ENCODE results near the gene LSR.
"Not testable (repeated sequence)": the region's sequence is repeated elsewhere in the genome, so short reads cannot be mapped to it uniquely, and the experiment has no call there.

The LSR gene

DNA sequence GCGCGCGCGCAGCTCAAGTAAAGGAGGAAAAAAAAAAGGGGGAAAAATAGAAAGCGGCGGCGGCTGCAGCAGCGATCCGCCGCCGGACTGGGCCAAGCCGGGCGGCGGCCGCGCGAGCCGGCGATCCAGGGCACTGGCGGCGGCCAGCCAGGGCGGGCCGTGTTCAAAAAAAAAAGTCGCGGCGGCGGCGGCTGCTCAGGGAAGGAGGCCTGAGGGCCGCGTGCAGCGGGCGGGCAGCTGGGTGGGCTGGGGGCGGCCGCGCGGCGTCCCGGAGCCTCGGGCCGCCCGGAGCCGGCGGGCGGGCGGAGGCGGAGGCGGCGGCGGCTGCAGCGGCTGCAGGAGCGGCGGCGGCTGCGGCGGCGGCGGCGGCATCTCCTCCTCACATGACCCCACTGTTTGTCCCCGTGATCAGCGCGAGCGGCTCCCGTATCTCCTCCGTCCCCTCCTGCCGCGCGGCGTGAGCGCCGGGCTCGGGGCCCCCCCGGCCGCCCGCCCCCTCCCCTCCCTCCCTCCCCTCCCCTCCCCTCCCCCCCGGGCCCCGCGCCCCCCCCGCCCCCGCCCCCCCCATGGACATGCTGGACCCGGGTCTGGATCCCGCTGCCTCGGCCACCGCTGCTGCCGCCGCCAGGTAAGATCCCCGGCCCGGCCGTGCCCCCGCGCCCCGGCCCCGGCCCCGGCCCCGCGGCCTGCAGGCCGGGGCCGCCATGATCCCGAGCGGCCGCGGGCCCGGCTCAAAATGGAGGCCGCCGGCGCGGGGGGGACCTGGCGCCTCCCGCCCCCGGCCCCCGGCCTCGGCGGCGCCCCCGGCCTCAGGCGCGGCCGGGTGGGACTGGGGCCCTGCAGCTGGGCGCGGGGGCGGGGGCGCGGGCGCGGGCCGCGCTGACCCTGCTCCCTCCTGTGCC, 20.0 kb downstream of the LSR start, which contains the start of gene USF2:
TSS of gene USF2 (plus strand) at position 427 of the 902 bp plus-strand sequence. CDS start at position 567, 140 bp downstream.
- peak; percentile 22 to 29 for DNase-seq

DNA sequence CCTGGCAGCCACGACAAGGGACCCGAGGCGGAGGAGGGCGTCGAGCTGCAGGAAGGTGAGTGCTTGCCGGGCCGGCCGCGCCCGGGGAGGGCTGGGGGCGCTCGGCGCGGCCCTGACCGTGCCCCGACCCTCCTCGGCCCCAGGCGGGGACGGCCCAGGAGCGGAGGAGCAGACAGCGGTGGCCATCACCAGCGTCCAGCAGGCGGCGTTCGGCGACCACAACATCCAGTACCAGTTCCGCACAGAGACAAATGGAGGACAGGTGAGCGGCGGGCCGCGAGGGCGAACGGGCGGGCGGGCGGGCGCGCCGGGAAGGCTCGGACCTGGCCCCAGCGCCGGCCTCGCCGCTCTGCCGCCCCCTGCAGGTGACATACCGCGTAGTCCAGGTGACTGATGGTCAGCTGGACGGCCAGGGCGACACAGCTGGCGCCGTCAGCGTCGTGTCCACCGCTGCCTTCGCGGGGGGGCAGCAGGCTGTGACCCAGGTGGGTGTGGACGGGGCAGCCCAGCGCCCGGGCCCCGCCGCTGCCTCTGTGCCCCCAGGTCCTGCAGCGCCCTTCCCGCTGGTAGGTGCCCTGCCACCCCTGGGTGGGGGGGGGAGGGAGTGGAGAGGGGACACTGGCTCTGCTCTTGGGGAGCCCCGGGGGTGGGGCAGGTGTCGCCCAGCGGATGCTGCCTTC, 20.8 kb downstream of the LSR start:
- peak; percentile 53 to 65 for DNase-seq

DNA sequence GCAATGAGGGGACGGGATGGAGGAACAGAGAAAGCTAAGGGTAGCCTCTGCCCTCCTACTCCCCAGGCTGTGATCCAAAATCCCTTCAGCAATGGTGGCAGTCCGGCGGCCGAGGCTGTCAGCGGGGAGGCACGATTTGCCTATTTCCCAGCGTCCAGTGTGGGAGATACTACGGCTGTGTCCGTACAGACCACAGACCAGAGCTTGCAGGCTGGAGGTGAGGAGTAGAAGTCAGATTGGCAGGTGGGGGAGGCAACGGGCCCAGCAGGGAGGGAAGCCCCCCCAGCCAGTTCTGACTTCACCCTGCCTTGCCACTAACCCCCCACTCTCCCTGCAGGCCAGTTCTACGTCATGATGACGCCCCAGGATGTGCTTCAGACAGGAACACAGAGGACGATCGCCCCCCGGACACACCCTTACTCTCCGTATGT, 21.6 kb downstream of the LSR start:
- no peak for DNase-seq

DNA sequence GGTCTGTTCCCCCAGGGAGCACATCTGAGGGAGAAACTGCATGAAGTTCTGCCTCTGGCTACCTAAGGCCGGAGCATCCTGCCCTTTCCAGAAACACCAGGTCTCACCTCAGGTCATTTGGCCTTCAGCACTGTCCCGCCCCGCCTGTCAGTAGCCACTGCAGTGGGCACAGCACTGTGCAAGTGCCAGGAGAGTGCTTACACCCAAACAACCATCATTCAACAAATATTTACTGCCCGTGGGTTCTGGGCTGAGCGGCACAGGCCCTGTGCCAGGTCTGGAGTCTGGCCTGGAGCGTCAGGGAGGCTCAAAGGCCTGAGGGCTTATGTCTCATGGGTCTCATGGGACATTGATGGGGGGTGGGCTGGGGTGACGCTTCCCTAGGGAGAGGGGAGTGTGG, 22.7 kb downstream of the LSR start:
- no peak for DNase-seq

DNA sequence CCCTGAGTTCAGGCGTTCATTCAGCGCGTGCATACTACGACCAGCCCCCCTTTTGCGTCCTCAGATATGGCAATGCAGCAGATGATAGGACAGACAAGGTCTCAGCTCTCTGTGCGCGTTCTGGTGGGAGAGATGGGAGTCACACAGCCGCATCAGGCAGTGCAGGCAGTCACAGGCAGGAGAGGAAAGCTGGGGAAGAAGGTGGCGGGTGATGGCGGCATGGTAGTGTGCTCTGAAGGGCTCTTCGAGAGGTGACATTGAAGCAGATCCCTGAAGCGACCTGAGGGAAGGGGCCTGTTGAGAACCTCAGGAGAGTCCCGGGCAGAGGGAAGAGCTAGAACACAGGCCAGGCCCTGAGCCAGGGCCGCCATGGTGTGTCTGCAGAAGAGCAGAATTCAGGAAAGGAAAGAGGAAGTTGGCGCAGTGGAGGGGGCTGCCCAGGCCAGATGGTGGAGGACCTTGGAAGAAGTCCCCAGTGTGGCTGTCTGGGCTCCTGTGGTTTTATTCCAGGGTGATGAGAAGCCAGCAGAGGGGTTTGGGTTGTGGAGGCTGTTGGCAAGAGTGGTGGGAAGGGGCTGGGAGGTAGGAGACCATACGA, 23.4 kb downstream of the LSR start:
- peak in 1 of 2 experiments; percentile 19 for DNase-seq

DNA sequence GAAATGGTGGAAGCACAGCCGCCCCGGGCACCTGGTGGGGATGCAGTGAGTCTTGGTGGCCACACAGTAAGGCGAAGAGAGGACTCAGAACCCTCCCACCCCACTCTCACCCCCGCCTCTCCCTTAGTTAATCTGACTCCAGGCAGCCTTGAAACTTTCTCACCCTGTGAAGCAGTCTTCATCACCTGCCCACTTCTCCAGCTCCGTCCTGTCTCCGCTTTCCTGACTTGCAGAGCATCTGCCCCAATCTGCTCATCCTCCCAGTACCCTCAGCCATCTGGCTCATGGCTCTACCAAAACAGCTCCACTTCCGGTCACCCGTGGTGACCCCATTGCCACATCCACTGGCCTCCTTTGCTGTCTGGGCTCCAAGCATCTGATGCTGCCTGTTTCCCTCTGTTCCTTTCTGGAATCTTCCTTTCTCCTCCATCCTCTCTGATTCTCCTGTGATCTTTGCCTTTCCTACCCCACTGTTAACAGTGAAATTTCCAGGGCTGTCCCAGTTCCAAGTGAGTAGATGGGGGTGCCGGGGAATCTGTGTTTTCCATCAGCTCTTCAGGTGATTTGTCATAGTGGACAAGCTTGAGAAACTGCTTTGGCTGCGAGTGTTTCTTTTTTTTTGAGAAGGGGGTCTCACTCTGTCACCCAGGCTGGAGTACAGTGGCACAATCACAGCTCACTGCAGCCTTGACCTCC, 24.3 kb downstream of the LSR start:
- no peak for DNase-seq

DNA sequence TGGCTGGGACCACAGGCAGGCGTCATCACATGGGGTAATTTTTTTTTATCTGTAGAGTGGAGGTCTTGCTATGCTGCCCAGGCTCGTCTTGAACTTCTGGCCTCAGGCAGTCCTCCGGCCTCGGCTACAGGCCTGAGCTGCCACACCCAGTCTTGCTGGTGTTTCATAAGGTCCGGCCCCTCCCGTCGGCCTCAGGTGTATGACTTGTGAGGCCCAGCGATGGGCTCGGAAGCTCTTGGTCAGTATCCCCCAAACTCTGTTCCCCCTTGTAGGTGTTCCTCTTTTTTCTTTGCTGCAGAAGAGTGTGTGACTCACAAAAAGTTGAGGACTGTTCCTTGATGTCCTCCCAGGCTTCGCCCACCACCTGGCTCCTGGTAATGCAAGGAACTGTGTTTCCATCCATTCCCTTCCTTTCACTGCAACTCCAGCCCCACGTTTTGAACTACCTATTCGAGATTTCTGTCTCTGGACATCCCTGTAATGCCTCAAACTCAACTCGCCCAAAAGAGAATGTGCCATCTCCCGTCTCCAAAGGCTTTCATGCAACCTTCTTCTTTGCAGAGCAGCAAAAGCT, 25.0 kb downstream of the LSR start:
- no peak for DNase-seq

DNA sequence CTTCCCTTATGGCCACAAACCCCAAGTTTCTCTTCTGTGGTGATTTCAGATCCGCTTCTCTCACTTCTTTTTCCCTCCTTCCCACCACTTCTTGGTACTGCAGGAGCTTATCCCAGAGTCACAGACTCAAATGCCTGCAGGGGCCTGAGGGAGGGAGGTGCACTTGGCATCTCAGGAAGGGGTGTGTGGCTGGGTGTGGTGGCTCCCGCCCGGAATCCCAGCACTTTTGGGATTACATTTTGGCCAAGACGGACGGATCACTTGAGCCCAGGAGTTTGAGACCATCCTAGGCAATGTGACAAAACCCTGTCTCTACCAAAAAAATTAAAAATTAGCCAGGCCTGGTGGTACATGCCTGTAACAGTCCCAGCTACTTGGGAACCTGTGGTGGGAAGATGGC, 25.5 kb downstream of the LSR start:
- DNase-seq, result no peak

DNA sequence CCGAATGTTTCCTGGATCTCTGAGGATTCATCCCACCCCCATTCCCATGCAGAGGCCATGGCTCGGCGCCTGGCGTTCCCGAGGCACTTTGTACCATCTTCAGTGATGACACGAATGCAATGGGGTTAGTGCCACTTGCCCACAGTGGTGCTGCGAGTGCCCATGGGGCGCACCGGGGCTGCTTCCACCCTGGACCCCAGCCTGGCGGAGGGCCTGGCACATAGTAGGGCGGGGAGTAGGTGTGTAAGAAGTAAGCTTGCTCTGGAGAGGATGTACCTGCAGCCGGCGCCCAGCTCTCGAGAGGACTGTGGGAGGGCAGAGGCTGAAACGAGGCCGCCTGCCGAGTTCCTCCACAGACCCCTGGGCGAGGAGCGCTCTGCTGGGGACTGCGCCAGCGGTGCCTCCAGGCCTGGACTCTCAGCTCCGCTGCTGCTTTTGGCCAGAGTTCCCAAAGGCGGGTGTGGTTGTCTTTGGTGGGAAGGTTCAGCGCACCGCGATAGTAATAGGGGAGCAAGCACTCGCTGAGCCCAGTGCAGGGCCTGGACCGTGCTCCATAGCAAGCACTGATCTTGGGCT, 28.0 kb downstream of the LSR start:
- no peak for DNase-seq

DNA sequence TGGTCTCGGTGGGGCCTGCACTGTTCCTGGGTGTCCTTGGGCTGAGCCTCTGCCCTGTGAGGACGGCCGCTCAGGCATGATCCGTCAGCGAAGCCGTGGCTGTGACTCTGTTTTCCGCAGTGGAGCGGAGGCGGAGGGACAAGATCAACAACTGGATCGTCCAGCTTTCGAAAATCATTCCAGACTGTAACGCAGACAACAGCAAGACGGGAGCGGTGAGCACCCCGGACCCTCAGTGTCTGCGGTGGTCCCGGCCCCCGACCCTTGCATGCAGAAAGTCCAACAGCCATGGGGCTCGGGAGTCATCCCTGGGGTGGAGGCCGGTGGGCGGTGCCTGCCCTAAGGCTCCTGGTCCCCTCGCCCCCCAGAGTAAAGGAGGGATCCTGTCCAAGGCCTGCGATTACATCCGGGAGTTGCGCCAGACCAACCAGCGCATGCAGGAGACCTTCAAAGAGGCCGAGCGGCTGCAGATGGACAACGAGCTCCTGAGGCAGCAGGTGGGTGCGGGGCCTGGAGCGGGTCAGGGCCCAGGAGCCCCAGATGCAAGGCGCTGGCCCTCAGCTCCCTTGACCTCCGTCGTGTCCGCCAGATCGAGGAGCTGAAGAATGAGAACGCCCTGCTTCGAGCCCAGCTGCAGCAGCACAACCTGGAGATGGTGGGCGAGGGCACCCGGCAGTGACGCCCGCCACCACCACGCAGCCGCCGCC, 29.9 kb downstream of the LSR start:
- no peak for DNase-seq

DNA sequence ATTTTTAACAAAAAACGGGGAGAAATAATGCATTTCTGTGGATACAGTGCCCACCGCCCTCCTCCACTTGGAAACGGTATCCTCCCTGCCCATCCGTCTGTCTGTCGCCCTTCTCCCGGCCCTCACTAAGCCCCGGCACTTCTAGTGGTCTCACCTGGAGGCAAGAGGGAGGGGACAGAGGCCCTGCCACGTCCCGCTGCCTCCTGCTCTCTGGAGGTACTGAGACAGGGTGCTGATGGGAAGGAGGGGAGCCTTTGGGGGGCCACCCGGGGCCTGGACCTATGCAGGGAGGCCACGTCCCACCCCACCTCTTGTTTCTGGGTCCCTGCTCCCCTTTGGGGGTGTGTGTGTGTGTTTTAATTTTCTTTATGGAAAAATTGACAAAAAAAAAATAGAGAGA, 30.6 kb downstream of the LSR start:
- no peak for DNase-seq

DNA sequence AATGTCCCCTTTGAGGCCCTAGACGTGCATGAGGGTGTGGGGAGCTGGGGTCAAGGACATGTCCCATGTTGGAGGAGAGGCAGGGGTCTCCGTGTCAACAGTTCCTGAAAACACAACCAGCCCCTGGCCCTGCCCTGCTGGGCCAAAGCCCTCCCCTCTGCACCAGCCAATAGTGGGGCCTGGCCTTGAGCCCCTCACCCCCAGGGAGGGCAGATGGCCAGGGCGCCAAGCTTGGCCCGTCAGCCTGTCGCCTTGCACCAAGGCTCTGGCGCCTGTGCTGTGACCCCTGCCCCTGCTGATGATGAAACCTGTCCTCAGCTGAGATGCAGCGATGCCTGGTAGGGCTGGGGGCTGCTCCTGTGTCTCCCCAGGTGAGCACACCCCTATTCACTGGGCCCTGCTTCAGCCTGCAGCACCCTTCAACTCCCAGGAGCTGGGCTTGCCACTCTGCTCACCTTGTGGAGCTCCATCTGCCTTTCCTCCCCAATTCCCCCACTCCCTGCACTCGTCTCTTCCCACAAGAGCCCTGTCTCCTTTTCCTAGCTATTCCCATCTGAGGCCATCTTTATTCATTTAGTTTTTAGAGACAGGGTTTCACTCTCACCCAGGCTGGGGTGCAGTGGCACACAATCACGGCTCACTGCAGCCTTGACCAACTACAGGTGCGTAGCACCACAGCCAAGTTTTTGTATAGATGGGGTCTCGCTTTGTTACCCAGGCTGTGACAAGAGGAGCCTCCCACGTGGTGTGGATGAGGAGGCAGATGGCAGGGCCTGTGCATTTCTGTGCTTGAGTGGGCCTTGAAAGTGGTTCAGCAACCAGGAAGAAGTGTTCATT, 31.4 kb downstream of the LSR start:
- DNase-seq, result no peak

DNA sequence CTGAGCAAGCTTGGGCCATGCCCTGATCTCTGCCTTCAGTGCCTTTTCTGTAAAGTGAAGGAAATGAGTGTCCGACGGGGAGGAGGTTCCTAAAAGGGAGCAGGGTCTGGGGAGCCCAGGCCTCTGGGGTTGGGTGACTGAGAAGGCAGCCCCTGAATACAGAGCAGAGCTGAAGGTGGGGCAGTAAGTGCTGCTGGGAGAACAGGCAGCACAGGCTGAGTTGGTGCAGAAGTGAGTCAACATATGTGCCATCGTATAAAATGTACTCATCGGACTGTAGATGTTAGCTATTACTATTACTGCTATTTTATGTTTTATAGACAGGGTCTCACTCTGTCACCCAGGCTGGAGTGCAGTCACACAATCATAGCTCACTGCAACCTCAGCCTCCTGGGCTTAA, 32.5 kb downstream of the LSR start:
- no peak for DNase-seq

DNA sequence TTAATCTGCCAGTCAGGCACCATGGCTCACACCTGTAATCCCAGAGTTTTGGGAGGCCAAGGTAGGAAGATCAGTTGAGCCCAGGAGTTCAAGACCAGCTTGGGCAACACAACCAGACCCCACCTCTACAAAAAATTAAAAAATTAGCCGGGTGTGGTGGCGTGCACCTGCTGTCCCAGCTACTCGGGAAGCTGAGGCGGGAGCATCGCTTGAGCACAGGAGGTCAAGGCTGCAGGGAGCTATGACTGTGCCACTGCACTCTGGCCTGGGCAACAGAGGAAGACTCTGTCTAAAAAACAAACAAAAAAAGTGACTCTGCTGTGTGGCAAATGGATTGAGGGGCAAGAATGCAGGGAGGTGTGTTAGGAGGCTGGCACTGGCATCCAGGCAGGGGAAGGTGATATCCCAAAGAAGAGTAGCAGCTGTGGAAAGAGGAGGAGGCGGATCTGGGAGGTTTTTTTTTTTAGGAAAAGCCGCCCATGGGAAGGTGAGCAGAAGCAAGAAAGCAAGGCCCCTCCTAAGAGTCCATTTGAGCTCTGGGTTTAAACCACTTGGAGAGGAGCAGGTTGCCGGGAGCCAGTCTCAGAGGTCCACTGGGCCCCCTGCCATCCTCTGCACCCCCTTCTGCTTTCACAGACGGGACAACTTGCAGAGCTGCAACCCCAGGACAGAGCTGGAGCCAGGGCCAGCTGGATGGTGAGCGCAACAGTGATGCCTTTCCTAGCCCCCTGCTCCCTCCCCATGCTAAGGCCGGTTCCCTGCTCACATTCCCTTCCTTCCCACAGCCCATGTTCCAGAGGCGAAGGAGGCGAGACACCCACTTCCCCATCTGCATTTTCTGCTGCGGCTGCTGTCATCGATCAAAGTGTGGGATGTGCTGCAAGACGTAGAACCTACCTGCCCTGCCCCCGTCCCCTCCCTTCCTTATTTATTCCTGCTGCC, 35.6 kb downstream of the LSR start:
- no peak for DNase-seq

DNA sequence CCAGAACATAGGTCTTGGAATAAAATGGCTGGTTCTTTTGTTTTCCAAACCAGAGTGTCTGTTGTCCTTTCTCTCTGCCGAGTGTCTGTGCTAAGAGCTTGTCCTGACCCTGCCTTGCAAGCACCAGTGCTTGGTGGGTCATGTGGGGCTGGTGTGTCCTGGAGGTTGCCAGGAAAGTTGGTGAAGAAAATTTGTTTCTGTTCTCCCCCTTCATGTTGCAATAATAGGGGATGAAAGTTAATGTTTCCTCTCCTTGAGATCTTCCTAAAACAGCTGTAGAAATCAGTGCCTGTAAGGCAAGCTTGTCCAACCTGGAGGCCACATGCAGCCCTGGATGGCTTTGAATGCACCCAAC, 36.3 kb downstream of the LSR start:
- no peak for DNase-seq

DNA sequence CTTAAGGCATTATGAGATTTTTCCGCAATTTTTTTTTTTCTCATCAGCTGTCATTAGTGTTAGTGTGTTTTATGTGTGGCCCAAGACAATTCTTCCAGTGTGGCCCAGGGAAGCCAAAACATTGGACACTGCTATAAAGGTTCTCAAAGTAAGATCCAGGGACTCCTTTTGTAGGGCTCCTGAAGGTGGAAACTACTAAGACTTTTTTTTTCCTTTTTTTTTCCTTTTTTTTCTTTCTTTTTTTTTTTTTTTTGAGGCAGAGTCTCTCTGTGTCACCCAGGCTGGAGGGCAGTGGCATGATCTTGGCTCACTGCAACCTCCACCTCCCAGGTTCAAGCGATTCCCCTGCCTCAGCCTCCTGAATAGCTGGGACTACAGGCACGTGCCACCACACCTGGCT, 36.7 kb downstream of the LSR start:
- not testable (repeated sequence) for DNase-seq

DNA sequence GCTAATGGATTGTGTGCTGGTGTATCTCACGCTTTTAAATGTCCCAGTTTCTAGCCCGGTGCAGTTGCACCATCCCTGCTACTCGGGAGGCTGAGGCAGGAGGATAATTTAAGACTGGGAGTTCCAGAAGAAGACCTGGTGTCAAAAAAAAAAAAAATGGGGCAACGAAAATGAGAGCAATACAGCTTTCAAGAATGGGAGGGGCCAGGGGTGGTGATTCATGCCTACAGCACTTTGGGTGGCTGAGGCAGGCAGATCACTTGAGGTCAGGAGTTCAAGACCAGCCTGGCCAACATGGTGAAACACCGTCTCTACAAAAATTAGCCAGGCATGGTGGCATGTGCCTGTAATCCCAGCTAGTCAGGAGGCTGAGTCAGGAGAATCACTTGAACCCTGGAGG, 37.3 kb downstream of the LSR start:
- DNase-seq, result not testable (repeated sequence)

DNA sequence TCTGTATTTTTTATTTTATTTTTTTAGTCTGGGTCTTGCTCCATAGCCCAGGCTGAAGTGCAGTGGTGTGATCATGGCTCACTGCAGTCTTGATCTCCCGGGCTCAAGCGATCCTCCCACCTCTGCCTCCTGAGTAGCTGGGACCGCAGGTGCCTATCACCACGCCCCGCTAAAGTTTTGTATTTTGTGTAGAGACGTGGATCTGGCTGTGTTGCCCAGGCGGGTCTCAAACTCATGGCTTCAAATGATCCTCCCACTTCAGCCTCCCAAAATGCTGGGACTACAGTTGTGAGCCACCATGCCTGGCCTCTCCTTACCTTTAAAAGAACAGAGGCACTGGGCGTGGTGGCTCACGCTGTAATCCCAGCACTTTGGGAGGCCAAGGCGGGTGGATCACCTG, 38.9 kb downstream of the LSR start:
- DNase-seq, result no peak

DNA sequence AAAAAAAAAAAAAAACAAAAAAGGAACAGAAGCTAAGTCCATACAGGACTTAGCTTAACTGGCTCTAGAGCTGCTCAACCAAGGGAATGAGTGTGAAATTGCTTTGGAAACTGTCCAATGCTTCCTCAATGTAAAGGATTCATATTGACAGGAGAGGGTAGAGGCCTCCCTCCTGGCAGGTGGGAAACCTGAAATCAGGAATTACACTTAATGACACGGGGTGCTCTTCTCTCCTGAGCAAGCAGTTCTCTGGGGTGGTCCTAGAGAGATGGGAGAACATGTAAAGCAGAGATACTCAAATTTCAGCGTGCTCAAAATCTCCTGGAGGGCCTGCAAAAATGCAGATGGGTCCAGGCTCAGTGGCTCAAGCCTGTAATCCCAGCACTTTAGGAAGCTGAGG, 39.5 kb downstream of the LSR start:
- DNase-seq, result no peak

DNA sequence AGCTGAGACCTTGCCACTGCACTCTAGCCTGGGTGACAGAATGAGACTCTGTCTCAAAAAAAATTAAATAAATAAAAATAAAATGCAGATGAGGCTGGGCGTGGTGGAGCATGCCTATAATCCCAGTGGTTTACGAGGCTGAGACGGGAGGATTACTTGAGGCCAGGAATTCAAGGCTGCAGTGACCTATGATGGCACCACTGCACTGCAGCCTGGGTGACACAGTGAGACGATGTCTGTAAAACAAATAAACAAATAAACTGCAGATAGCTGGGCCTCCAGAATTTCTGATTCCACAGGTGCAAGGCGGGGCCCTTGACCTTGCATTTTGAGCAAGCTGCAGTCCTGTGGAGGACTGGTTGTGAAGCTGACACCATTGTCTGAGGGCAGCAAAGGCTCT, 40.1 kb downstream of the LSR start:
- no peak for DNase-seq

Measured in AML-193 (cell line).